Trophoblast cell (in vitro differentiated cells and primary cell): ENCODE data around the gene HMGN1.

ENCODE experiments used
- DNase-seq, 2 donors: peaks; one replicate each; pipeline ENCODE4 v3.0.0-alpha.2; 2016
- H2AFZ ChIP-seq: 2 replicates; pipeline ENCODE4 v1.6.1; 2013; ENCODE audit warnings: low read length, moderate library complexity, mild to moderate bottlenecking; ENCODE audit not compliant: insufficient read depth, poor library complexity
- H2AK5ac ChIP-seq: 2 replicates; pipeline ENCODE4 v1.6.1; 2013; ENCODE audit warnings: mild to moderate bottlenecking, low read length
- H2BK120ac ChIP-seq: 2 replicates; pipeline ENCODE4 v1.6.1; 2013; ENCODE audit warnings: low read length, mild to moderate bottlenecking, moderate library complexity; ENCODE audit not compliant: insufficient read depth, poor library complexity
- H2BK12ac ChIP-seq: 2 replicates; pipeline ENCODE4 v1.6.1; 2013; ENCODE audit warnings: mild to moderate bottlenecking, low read length, moderate library complexity
- H2BK5ac ChIP-seq: 2 replicates; pipeline ENCODE4 v1.6.1; 2013; ENCODE audit warnings: low read length, low read depth, moderate library complexity, mild to moderate bottlenecking; ENCODE audit not compliant: poor library complexity
- H3K14ac ChIP-seq: 2 replicates; pipeline ENCODE4 v1.6.1; 2013; ENCODE audit warnings: mild to moderate bottlenecking, low read length
- H3K18ac ChIP-seq: 2 replicates; pipeline ENCODE4 v1.6.1; 2013; ENCODE audit warnings: mild to moderate bottlenecking, low read length
- H3K23ac ChIP-seq: 2 replicates; pipeline ENCODE4 v1.6.1; 2013; ENCODE audit warnings: low read length
- H3K27ac ChIP-seq: 2 replicates; pipeline ENCODE4 v1.5.1; 2013; ENCODE audit warnings: low read depth, mild to moderate bottlenecking, inconsistent platforms, low read length, moderate library complexity
- H3K27me3 ChIP-seq: 2 replicates; pipeline ENCODE4 v1.6.1; 2013; ENCODE audit warnings: inconsistent platforms, mild to moderate bottlenecking, low read length, moderate library complexity; ENCODE audit not compliant: insufficient read depth
- H3K36me3 ChIP-seq, 2 experiments: 1 replicate in 1 of 2; 2 replicates in 1 of 2; pipeline ENCODE4 v1.6.1; 2013; ENCODE audit warnings: low read length in 2 of 2, mild to moderate bottlenecking in 2 of 2, moderate library complexity in 1 of 2; ENCODE audit not compliant: insufficient read depth in 2 of 2, control insufficient read depth in 1 of 2
- H3K4ac ChIP-seq: 2 replicates; pipeline ENCODE4 v1.6.1; 2013; ENCODE audit warnings: low read depth, mild to moderate bottlenecking, low read length, moderate library complexity
- H3K4me1 ChIP-seq, 2 experiments: 1 replicate in 1 of 2; 2 replicates in 1 of 2; pipeline ENCODE4 v1.6.1; 2013; ENCODE audit warnings: low read length in 2 of 2, mild to moderate bottlenecking in 2 of 2, moderate library complexity in 1 of 2; ENCODE audit not compliant: insufficient read depth in 2 of 2, control insufficient read depth in 1 of 2
- H3K4me2 ChIP-seq: 2 replicates; pipeline ENCODE4 v1.6.1; 2013; ENCODE audit warnings: inconsistent platforms, mild to moderate bottlenecking, low read length, moderate library complexity
- H3K4me3 ChIP-seq: 2 replicates; pipeline ENCODE4 v1.5.1; 2013; ENCODE audit warnings: mild to moderate bottlenecking, low read depth, low read length, inconsistent platforms
- H3K79me1 ChIP-seq: one replicate; pipeline ENCODE4 v1.6.1; 2013; ENCODE audit warnings: low read length
- H3K79me2 ChIP-seq: 2 replicates; pipeline ENCODE4 v1.6.1; 2013; ENCODE audit warnings: low read length, mild to moderate bottlenecking; ENCODE audit not compliant: control insufficient read depth, insufficient read depth, poor library complexity
- H3K9ac ChIP-seq: 2 replicates; pipeline ENCODE4 v1.6.1; 2013; ENCODE audit warnings: mild to moderate bottlenecking, low read length
- H3K9me3 ChIP-seq: 2 replicates; pipeline ENCODE4 v1.6.1; 2013; ENCODE audit warnings: low read depth, mild to moderate bottlenecking, control low read depth, inconsistent platforms, low read length; ENCODE audit not compliant: insufficient read depth
- H4K12ac ChIP-seq: 2 replicates; pipeline ENCODE4 v1.6.1; 2013; ENCODE audit warnings: low read depth, mild to moderate bottlenecking, low read length, moderate library complexity
- H4K8ac ChIP-seq: 2 replicates; pipeline ENCODE4 v1.6.1; 2013; ENCODE audit warnings: low read depth, mild to moderate bottlenecking, low read length, moderate library complexity
- H4K91ac ChIP-seq: one replicate; pipeline ENCODE4 v1.6.1; 2013; ENCODE audit warnings: low read depth, mild to moderate bottlenecking, low read length, moderate library complexity
- WGBS: extraction: QIAGEN DNeasy Blood & Tissue Kit; methylation state at CpG from one replicate; pipeline ENCODE4 v1.1.7; 2013; ENCODE audit warnings: missing lambda C conversion rate; ENCODE audit not compliant: insufficient read length, insufficient coverage; ENCODE audit errors: extremely low coverage; 5-methylcytosine and 5-hydroxymethylcytosine counted together

The HMGN1 gene

GRCh38 chr21:39321424-39321823 lies 27.5 kb downstream of the HMGN1 start:
- H4K91ac ChIP-seq = no peak overlapping the region
- H3K27ac ChIP-seq = no peak overlapping the region
- no peaks in the 10 kb centered on the region for H3K36me3 ChIP-seq
- no peaks in the 10 kb centered on the region for H3K27me3 ChIP-seq
- H3K18ac ChIP-seq = no peak overlapping the region
- H2AK5ac ChIP-seq = no peak overlapping the region
- no peak overlapping the region for H4K8ac ChIP-seq
- no peak overlapping the region for H3K4me3 ChIP-seq
- no CpG with 5 or more reads among the region's 6 CpGs for WGBS
- peak; percentile 91 to 97 for DNase-seq
- H3K9me3 ChIP-seq = peaks cover 1% of the 10 kb centered on the region
- no peak overlapping the region for H2BK5ac ChIP-seq
- no peaks in the 10 kb centered on the region for H3K79me2 ChIP-seq
- no peak overlapping the region for H2AFZ ChIP-seq
- no peak overlapping the region for H3K23ac ChIP-seq
- peaks cover 5% of the 10 kb centered on the region for H3K79me1 ChIP-seq
- no peak overlapping the region for H3K4ac ChIP-seq
- H3K14ac ChIP-seq = no peak overlapping the region
- H3K4me1 ChIP-seq = peaks cover 14 to 17% of the 10 kb centered on the region in 2 experiments
- no peak overlapping the region for H4K12ac ChIP-seq
- no peak overlapping the region for H2BK12ac ChIP-seq
- no peak overlapping the region for H3K4me2 ChIP-seq
- H2BK120ac ChIP-seq = no peak overlapping the region
- no peak overlapping the region for H3K9ac ChIP-seq

GRCh38 chr21:39319814-39320332 lies 29.0 kb downstream of the HMGN1 start:
- Histone ChIP-seq H3K18ac (no peak overlapping the region), H3K4ac (peak overlapping the region; percentile 21), H2AFZ (no peak overlapping the region), H3K9me3 (peaks cover 1% of the 10 kb centered on the region), H3K36me3 (no peaks in the 10 kb centered on the region), H3K79me1 (peaks cover 5% of the 10 kb centered on the region), H2AK5ac (no peak overlapping the region), H3K27me3 (no peaks in the 10 kb centered on the region), H4K8ac (no peak overlapping the region), H3K4me2 (no peak overlapping the region), H3K14ac (no peak overlapping the region), H3K27ac (no peak overlapping the region), H2BK120ac (no peak overlapping the region), H3K4me1 (peaks cover 14 to 17% of the 10 kb centered on the region in 2 experiments), H2BK12ac (no peak overlapping the region), H3K9ac (no peak overlapping the region), H4K12ac (no peak overlapping the region), H3K79me2 (no peaks in the 10 kb centered on the region), H3K4me3 (no peak overlapping the region), H4K91ac (peak overlapping the region; percentile 1), H2BK5ac (no peak overlapping the region), H3K23ac (no peak overlapping the region)
- no CpG with 5 or more reads among the region's 3 CpGs for WGBS
- DNase-seq = no peak

- Histone ChIP-seq H3K4me3 (no peak overlapping the region), H2BK5ac (no peak overlapping the region)
Measured at GRCh38 chr21:39319251-39319756, 29.6 kb downstream of the HMGN1 start.

DNA sequence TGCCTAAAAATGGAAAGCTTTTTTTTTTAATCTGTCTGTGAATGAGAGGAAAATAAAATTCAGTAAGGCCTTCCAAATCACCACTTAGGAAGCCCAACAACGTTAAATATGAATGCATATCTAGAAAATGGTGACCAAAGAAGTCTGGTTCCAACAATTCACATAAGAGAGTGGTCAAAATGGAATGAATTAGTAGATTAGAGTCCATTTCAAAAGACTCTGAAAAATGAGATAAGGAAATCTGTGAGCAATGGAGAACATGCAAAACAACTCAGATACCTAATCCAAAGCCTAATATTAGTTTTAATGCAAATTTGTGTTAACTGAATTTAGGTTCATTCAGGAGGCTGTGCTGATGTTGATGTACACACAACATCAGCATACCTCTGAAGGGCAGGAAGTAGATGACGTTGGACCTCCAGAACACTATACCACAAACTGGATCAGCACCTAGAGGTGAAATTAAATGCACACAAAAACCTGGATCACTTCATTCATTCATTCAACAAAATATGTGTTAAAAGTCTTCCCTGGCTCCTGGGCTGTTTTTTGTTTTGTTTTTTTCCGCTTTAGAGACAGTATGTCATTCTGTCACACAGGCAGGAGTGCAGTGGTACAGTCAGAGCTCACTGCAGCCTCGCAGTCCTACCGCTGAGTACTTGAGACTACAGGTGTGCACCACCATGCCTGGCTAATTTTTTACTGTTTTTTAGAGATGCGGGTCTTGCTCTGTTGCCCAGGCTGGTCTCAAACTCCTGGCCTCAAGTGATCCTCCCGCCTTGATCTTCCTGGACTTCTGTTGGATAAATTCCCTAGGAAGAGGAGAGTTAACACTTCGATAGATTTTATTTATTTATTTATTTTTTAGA lies 30.6 kb downstream of the HMGN1 start:
- peaks cover 14 to 20% of the 10 kb centered on the region in 2 experiments for H3K4me1 ChIP-seq
- no peak overlapping the region for H4K91ac ChIP-seq
- no peak overlapping the region for H2BK12ac ChIP-seq
- H3K27ac ChIP-seq = no peak overlapping the region
- no peak overlapping the region for H2BK120ac ChIP-seq
- peak; percentile 63 to 75 for DNase-seq
- no peaks in the 10 kb centered on the region for H3K36me3 ChIP-seq
- H3K4me3 ChIP-seq = no peak overlapping the region
- no peak overlapping the region for H2AFZ ChIP-seq
- H4K8ac ChIP-seq = no peak overlapping the region
- no peak overlapping the region for H3K9ac ChIP-seq
- no peak overlapping the region for H3K4ac ChIP-seq
- no peak overlapping the region for H4K12ac ChIP-seq
- H3K23ac ChIP-seq = no peak overlapping the region
- peaks cover 14% of the 10 kb centered on the region for H3K79me1 ChIP-seq
- no peak overlapping the region for H2BK5ac ChIP-seq
- no CpG with 5 or more reads among the region's 8 CpGs for WGBS
- no peak overlapping the region for H3K18ac ChIP-seq
- H3K4me2 ChIP-seq = no peak overlapping the region
- H3K14ac ChIP-seq = no peak overlapping the region
- H3K9me3 ChIP-seq = peaks cover 1% of the 10 kb centered on the region
- H3K27me3 ChIP-seq = no peaks in the 10 kb centered on the region
- peaks cover 11% of the 10 kb centered on the region for H3K79me2 ChIP-seq
- H2AK5ac ChIP-seq = no peak overlapping the region

More at GRCh38 chr21:39319251-39319756, 29.6 kb downstream of the HMGN1 start:
- Histone ChIP-seq H2BK120ac (no peak overlapping the region), H3K14ac (no peak overlapping the region), H3K36me3 (no peaks in the 10 kb centered on the region), H4K12ac (no peak overlapping the region), H3K9ac (no peak overlapping the region), H3K27ac (no peak overlapping the region), H3K23ac (no peak overlapping the region), H2AK5ac (no peak overlapping the region), H3K27me3 (no peaks in the 10 kb centered on the region), H3K18ac (no peak overlapping the region), H2BK12ac (no peak overlapping the region), H3K79me2 (peaks cover 2% of the 10 kb centered on the region), H4K91ac (no peak overlapping the region), H3K4ac (no peak overlapping the region), H2AFZ (no peak overlapping the region), H4K8ac (no peak overlapping the region), H3K79me1 (peaks cover 5% of the 10 kb centered on the region), H3K4me1 (peaks cover 14 to 20% of the 10 kb centered on the region in 2 experiments), H3K9me3 (peaks cover 1% of the 10 kb centered on the region), H3K4me2 (no peak overlapping the region)
- DNase-seq = no peak
- WGBS = no CpG with 5 or more reads among the region's 6 CpGs
